ENCODE results near the gene MRAP. TPM values are rescaled to one million over a fixed set of nuclear protein-coding genes. Genes with fewer than 3 reads are reported as not detected.
A peak's percentile ranks its signal among the peaks of the same experiment; 100 is the strongest.
"Not testable (repeated sequence)": the region's sequence is repeated elsewhere in the genome, so short reads cannot be mapped to it uniquely, and the experiment has no call there.

The MRAP gene
- total and polyA plus RNA-seq, 5 donors: 0.32 to 4.7 (median 3.2) TPM; not detected in 2

DNA sequence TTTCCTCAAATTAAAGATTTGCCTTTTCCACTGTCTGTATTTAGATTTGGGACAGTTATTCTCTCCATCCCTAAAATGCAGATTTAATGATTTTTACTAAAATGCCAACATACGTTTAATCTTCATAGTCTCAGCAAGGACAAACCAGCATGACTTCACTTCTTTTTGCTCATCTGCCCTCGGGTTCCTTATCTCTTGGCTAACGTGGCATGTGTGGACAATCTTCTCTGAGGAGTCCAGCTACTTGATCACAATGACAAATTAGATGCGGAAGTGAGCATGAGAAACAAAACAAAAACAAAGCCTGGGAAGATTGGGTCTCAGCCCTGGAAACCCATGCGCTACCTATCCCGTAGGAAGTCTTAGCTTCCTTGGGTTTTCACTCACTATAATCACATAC is 1.0 kb downstream of the MRAP start:
- WGBS: 70% methylated on average over 6 of the region's 6 CpGs
- no peaks in the 10 kb centered on the region for H3K9me3 ChIP-seq (ENCODE audit: control insufficient read depth, low read length)
- DNase-seq (no peak), ATAC-seq (no peak)
- no peaks in the 10 kb centered on the region for H3K4me1 ChIP-seq (ENCODE audit: control insufficient read depth, insufficient read depth, low read length)
- intact Hi-C loops (cut with DNase I): no loop called here
- no peak overlapping the region for H3K27ac ChIP-seq (ENCODE audit: low read length)
- no peak overlapping the region for H3K4me3 ChIP-seq (ENCODE audit: low read length)
- H3K27me3 ChIP-seq (ENCODE audit: control insufficient read depth, insufficient read depth): no peaks in the 10 kb centered on the region

DNA sequence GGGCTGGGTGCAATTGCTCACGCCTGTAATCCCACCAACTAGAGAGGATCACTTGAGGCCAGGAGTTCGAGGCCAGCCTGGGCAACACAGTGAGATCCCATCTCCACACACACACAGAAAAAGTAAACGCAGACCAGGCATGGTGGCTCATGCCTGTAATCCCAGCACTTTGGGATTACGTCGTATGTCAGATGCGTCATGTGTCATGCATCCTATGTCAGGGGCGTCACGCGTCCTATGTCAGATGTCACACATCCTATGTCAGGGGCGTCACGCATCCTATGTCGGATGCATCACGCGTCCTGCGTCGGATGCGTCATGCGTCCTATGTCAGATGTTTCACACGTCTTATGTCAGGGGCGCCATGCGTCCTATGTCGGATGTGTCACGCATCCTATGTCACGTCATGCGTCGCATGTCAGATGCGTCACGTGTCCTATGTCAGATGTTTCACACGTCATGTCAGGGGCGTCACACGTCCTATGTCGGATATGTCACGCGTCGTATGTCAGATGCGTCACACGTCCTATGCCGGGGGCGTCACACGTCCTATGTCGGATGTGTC is 1.5 kb downstream of the MRAP start:
- Histone ChIP-seq H3K27ac (ENCODE audit: low read length) (no peak overlapping the region), H3K4me1 (ENCODE audit: control insufficient read depth, insufficient read depth, low read length) (no peaks in the 10 kb centered on the region), H3K27me3 (ENCODE audit: control insufficient read depth, insufficient read depth) (no peaks in the 10 kb centered on the region), H3K9me3 (ENCODE audit: control insufficient read depth, low read length) (no peaks in the 10 kb centered on the region), H3K4me3 (ENCODE audit: low read length) (no peak overlapping the region)
- ATAC-seq: no peak
- intact Hi-C loops (cut with DNase I): no loop called here
- DNase-seq: no peak
- WGBS: 92% methylated on average over 41 of the region's 41 CpGs

DNA sequence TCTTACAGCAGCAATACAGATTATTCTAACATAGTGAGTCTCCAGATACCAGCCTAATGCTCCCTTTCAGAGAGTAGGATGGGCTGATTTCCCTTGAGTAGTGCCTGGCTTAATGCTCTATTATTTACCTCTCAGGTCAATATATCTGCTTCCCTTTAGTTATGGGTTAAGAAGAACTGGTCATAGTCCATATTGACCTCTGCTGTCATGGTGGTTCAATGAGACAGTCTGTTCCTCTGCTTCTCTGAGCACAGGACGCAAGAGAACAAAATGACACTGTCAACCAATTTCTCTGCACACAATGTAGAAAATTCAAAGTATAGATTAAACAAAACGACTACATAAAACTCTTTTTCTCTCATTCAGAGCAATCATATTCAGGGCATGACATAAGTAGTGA is 2.9 kb downstream of the MRAP start:
- no peaks in the 10 kb centered on the region for H3K4me1 ChIP-seq (ENCODE audit: control insufficient read depth, insufficient read depth, low read length)
- no peaks in the 10 kb centered on the region for H3K27me3 ChIP-seq (ENCODE audit: control insufficient read depth, insufficient read depth)
- no peaks in the 10 kb centered on the region for H3K9me3 ChIP-seq (ENCODE audit: control insufficient read depth, low read length)
- intact Hi-C loops (cut with DNase I): no loop called here
- H3K27ac ChIP-seq (ENCODE audit: low read length): no peak overlapping the region
- DNase-seq (no peak), ATAC-seq (no peak)
- WGBS: 91% methylated on average over 2 of the region's 2 CpGs
- no peak overlapping the region for H3K4me3 ChIP-seq (ENCODE audit: low read length)

DNA sequence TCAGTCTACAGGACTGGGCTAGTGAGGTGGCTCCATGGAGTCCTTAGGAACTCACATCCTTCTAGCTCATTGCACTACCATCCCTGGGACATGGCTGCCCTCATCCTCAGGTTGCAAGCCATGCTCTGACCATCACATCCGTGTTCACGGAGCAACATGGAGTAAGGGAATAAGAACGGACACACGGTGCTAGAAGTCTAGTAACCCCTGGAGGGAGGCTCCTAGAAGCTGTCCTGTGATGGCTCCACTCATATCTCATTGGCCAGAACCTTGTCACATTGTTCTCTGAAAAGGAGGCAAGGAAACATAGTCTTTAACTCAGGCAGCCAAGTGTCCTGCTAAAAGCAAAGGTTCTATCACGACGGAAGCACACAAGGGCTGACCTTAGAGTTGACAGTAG is 3.9 kb downstream of the MRAP start:
- intact Hi-C loops (cut with DNase I): no loop called here
- ATAC-seq: no peak
- no peak overlapping the region for H3K4me3 ChIP-seq (ENCODE audit: low read length)
- H3K27me3 ChIP-seq (ENCODE audit: control insufficient read depth, insufficient read depth): no peaks in the 10 kb centered on the region
- H3K4me1 ChIP-seq (ENCODE audit: control insufficient read depth, insufficient read depth, low read length): no peaks in the 10 kb centered on the region
- 89% methylated on average over 6 of the region's 6 CpGs for WGBS
- no peaks in the 10 kb centered on the region for H3K9me3 ChIP-seq (ENCODE audit: control insufficient read depth, low read length)
- H3K27ac ChIP-seq (ENCODE audit: low read length): no peak overlapping the region
- no peak for DNase-seq

DNA sequence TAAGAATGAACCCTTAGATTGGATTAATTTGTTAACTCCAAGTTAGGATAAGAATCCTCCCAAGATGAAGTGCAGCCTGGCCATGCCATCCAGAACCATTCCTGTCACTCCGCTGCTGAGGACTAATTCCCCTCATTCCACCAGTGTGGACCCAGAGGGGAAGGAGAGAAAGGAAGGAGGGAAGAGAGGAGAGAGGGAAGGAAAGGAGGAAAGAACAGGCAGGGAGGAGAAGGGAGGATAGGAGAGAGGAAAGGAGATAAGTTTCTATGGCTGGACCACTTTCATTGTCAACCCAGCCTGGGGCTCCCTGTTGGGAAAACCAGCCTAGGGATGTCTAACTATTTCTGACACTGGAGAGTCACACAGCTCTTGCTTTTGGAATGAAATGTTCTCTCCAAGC is 4.7 kb downstream of the MRAP start:
- H3K27ac ChIP-seq (ENCODE audit: low read length): no peak overlapping the region
- DNase-seq: no peak

DNA sequence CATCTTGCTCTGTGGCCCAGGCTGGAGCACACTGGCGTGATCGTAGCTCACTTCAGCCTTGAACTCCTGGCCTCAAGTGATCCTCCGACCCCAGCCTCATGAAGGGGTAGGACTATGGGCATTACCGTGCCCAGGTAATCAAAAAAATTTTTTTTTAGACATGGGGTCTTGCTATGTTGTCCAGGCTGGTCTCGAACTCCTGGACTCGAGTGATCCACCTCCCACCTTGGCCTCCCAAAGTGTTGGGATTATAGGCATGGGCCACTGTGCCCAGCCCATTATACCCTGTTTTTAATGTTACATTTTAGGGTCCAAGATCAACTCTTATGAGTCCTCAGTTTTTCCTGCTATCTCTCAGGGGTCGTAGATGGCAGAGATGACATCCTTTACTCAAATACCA is 6.3 kb downstream of the MRAP start:
- Histone ChIP-seq H3K9me3 (ENCODE audit: control insufficient read depth, low read length) (no peaks in the 10 kb centered on the region), H3K27ac (ENCODE audit: low read length) (no peak overlapping the region), H3K4me1 (ENCODE audit: control insufficient read depth, insufficient read depth, low read length) (no peaks in the 10 kb centered on the region), H3K27me3 (ENCODE audit: control insufficient read depth, insufficient read depth) (no peaks in the 10 kb centered on the region), H3K4me3 (ENCODE audit: low read length) (no peak overlapping the region)
- WGBS: 97% methylated on average over 7 of the region's 7 CpGs
- intact Hi-C loops (cut with DNase I): no loop called here
- no peak for ATAC-seq
- DNase-seq: no peak

More for the DNA sequence above, 4.7 kb downstream of the MRAP start:
- intact Hi-C loops (cut with DNase I): no loop called here
- Histone ChIP-seq H3K27me3 (ENCODE audit: control insufficient read depth, insufficient read depth) (no peaks in the 10 kb centered on the region), H3K9me3 (ENCODE audit: control insufficient read depth, low read length) (no peaks in the 10 kb centered on the region), H3K4me3 (ENCODE audit: low read length) (no peak overlapping the region), H3K4me1 (ENCODE audit: control insufficient read depth, insufficient read depth, low read length) (no peaks in the 10 kb centered on the region)
- WGBS: 95% methylated on average over 1 of the region's 1 CpG
- no peak for ATAC-seq

DNA sequence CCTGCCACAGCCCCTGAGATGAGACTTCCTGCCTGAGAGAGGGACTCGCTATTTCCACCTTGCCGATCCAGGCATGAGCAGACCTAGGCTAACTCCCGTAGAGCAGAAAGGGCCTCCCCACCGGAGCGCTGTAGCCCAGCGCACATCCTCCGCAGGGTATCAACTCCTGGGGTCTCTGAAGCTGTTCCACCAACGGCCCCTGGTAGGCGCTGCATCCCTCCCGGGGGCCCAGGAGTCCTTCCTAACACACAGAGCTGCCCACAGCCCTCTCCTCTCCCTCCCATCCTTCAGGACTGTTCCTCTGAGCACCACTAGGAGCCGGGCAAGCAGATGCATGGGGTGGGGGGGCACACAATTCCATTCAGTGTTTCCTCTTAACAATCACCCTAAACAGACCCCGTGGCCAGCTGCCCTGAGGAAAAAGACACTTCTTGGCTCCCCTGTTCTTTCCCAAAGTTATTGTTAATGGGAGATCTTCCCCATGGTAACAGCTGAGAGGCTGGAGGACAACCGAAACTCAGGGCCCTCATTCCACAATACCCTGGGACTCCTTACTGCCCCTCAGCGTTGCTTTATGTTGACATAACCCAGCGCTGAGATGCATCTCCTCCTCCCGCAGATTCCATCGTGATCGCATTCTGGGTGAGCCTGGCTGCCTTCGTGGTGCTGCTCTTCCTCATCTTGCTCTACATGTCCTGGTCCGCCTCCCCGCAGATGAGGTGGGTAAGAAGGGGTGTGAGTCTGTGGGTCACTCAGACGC is 7.5 kb downstream of the MRAP start:
- Histone ChIP-seq H3K27me3 (ENCODE audit: control insufficient read depth, insufficient read depth) (no peaks in the 10 kb centered on the region), H3K4me1 (ENCODE audit: control insufficient read depth, insufficient read depth, low read length) (no peaks in the 10 kb centered on the region), H3K4me3 (ENCODE audit: low read length) (no peak overlapping the region), H3K9me3 (ENCODE audit: control insufficient read depth, low read length) (no peaks in the 10 kb centered on the region), H3K27ac (ENCODE audit: low read length) (no peak overlapping the region)
- no peak for DNase-seq
- intact Hi-C loops (cut with DNase I): no loop called here
- peak; percentile 54 to 69 for ATAC-seq
- WGBS: 49% methylated on average over 22 of the region's 22 CpGs

DNA sequence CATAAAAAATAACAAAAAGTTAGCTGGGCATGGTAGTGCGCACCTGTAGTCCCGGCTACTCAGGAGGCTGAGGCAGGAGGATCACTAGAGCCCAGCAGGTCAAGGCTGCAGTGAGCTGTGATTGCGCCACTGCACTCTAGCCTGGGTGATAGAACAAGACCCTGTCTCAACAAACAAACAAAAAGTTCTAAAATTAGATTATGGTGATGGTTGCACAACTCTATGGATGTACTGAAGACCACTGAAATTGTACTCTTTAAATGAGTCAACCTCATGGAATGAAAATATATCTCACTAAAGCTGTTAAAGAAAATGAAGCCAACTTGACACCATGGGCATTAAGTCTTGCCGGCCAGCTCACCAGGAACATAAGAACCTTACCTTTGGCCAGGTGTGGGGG is 9.1 kb downstream of the MRAP start:
- ATAC-seq: no peak
- Histone ChIP-seq H3K9me3 (ENCODE audit: control insufficient read depth, low read length) (no peaks in the 10 kb centered on the region), H3K27me3 (ENCODE audit: control insufficient read depth, insufficient read depth) (no peaks in the 10 kb centered on the region), H3K27ac (ENCODE audit: low read length) (no peak overlapping the region), H3K4me1 (ENCODE audit: control insufficient read depth, insufficient read depth, low read length) (no peaks in the 10 kb centered on the region), H3K4me3 (ENCODE audit: low read length) (no peak overlapping the region)
- 97% methylated on average over 4 of the region's 4 CpGs for WGBS
- DNase-seq: no peak
- intact Hi-C loops (cut with DNase I): no loop called here

DNA sequence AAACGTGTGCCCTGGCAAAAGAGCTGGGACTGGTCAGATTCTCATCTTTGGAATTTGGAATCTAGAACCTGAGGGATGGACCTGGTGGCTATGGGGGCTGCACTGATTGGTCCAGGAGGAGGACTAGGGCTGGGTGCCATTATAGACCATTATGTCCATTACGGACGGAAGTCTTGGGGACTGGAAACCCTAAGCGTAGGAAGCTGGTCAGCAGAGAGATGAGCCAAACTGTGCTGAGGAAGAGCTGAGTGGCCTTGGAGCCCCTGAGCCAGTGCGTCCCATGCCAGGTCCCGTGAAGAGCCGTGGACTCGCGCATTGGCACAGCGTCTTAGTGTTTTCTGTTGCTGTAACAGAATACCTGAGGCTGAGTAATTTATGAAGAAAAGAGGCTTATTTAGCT is 10.0 kb downstream of the MRAP start:
- H3K4me3 ChIP-seq (ENCODE audit: low read length): no peak overlapping the region
- no peaks in the 10 kb centered on the region for H3K27me3 ChIP-seq (ENCODE audit: control insufficient read depth, insufficient read depth)
- no peaks in the 10 kb centered on the region for H3K4me1 ChIP-seq (ENCODE audit: control insufficient read depth, insufficient read depth, low read length)
- 93% methylated on average over 10 of the region's 10 CpGs for WGBS
- H3K9me3 ChIP-seq (ENCODE audit: control insufficient read depth, low read length): no peaks in the 10 kb centered on the region
- no peak for ATAC-seq
- DNase-seq: no peak
- intact Hi-C loops (cut with DNase I): no loop called here
- no peak overlapping the region for H3K27ac ChIP-seq (ENCODE audit: low read length)

DNA sequence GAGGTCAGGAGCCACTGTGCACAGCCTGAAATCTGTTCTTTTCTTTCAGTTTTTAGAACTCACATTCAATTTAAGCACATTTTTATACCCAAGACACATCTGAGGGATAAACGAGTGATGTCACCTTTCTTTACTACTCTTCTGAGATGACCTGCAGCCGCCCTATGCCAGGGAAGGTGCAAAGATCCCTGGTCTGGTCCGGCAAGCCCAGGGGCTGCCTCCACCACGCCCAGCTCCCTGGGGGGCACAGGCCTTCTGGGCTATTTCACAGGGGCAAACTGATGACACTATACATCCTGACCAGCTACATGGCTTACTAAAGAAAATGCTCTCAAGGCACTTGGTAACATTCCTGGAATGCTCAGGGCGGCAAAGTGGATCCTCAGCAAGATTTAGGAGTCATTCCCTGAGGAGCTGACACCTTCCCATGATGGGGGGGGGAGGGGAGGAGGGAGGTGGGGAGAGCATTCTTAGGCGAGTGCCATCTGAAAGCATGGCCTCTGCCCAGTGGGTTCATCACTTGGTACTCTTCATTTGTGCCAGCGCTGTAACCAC is 11.3 kb downstream of the MRAP start:
- ATAC-seq: no peak
- no peak for DNase-seq
- 89% methylated on average over 7 of the region's 7 CpGs for WGBS
- no peak overlapping the region for H3K4me3 ChIP-seq (ENCODE audit: low read length)
- H3K4me1 ChIP-seq (ENCODE audit: control insufficient read depth, insufficient read depth, low read length): no peaks in the 10 kb centered on the region
- intact Hi-C loops (cut with DNase I): no loop called here
- H3K27ac ChIP-seq (ENCODE audit: low read length): no peak overlapping the region
- H3K9me3 ChIP-seq (ENCODE audit: control insufficient read depth, low read length): no peaks in the 10 kb centered on the region
- no peaks in the 10 kb centered on the region for H3K27me3 ChIP-seq (ENCODE audit: control insufficient read depth, insufficient read depth)

DNA sequence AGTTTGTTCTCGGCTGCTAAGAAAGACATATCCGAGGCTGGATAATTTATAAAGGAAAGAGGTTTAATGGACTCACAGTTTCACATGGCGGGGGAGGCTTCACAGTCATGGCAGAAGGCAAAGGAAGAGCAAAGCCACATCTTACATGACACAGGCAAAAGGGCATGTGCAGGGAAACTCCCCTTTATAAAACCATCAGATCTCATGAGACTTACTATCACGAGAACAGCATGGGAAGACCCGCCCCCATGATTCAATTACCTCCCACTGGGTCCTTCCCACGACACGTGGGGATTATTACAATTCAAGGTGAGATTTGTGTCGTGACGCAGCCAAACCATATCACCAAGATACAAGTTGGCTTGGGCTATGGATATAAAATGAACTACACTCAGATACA is 12.3 kb downstream of the MRAP start:
- H3K27ac ChIP-seq (ENCODE audit: low read length); H3K4me3 ChIP-seq (ENCODE audit: low read length); H3K4me1 ChIP-seq (ENCODE audit: control insufficient read depth, insufficient read depth, low read length); DNase-seq; intact Hi-C loops (cut with DNase I); ATAC-seq; H3K9me3 ChIP-seq (ENCODE audit: control insufficient read depth, low read length); H3K27me3 ChIP-seq (ENCODE audit: control insufficient read depth, insufficient read depth): not testable (repeated sequence)
- WGBS: 88% methylated on average over 9 of the region's 9 CpGs

Measured in right cardiac atrium (tissue), 5 donors.